GM19438 (cell line): ENCODE data around the gene C1orf146.
"Not testable (repeated sequence)": the region's sequence is repeated elsewhere in the genome, so short reads cannot be mapped to it uniquely, and the experiment has no call there.

ENCODE experiments used
- ATAC-seq: cut with Tn5 transposase; IDR thresholded peaks from one replicate; pipeline ENCODE4 v1.9.1; 2021; ENCODE audit warnings: low read depth; ENCODE audit not compliant: unreplicated experiment

C1orf146 gene

DNA sequence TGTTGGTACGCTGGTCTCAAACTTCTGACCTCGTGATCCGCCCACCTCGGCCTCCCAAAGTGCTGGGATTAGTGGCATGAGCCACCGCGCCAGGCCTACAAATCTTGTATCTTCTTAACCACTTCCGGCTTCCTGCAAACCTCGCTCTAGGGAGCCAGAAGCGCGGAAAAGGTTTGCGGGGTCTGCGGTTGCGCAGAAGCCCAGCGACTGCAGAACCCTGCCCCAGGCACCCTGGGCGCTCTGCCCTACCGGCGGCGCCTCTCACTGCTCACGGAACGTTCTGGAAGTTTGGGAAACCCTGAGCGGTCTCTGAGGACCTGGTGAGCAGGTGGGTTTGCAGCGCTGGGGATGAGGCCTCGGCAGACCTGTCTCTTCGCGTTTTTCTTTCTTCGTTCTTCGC lies at the start of gene C1orf146:
C1orf146 (plus strand) TSS at position 195 of the 400 bp plus-strand sequence. CDS start 13,506 bp downstream, outside the sequence.
- no peak for ATAC-seq

GRCh38 chr1:92168657-92169056 lies 49.1 kb upstream of the C1orf146 start:
- ATAC-seq = no peak

DNA sequence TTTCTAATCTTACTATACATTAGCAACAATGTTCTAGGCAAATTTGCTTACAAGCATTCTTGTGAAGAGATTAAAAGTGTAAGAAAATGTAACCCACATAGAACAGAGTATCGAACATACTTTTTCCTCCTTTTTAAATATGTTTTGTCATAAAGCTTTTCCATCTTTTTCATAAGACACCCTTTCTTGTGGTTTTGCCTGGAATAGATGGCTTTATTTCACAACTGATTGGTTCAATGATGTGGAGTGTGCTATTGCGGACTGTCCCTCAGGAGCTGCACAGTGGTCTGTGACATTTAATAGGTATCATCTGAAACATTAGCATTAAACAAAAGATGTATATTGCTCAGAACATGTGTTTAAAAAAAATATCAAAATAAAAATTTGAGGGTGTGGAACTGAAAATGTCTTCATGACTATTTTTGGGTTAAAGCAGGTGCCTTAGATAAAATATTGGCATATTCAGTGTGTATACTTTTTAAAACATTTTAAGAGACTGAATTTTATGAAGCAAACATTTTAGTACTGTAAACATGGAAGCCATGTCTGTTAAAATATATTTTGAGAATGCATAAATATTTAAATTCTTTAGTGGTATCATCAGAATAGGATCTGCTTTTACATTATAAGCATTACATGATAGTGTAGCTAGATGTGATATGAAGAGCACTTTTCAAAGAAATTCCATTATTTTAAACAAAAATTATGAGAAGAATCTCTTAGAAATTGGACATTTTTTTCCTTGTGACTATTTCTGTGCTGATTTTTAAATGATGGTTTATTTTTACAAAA lies 48.3 kb upstream of the C1orf146 start:
- ATAC-seq = no peak

DNA sequence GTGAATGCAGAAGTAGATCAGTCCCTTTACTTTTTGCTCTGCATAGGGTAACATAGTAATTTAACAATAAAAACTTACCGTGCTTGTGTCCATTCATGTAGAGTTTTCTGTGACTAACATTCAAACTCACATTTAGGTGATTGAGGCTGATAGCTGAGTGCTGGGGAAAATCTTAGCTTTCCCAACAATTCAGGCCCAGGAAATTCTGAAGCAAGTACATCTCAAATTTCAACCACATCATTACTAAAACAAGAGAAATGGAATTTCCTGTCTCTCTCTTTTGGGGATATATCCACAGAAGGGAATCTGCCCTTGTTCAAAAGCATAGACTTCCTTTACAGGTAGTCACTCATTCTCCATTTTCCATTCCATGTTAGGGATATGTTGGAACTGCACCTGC lies 33.1 kb upstream of the C1orf146 start:
- no peak for ATAC-seq

- ATAC-seq = no peak
These were observed 31.6 kb upstream of the C1orf146 start for GRCh38 chr1:92186081-92186480.

GRCh38 chr1:92188436-92189255 lies 29.1 kb upstream of the C1orf146 start:
- no peak for ATAC-seq

GRCh38 chr1:92191726-92192125 lies 26.0 kb upstream of the C1orf146 start:
- no peak for ATAC-seq

DNA sequence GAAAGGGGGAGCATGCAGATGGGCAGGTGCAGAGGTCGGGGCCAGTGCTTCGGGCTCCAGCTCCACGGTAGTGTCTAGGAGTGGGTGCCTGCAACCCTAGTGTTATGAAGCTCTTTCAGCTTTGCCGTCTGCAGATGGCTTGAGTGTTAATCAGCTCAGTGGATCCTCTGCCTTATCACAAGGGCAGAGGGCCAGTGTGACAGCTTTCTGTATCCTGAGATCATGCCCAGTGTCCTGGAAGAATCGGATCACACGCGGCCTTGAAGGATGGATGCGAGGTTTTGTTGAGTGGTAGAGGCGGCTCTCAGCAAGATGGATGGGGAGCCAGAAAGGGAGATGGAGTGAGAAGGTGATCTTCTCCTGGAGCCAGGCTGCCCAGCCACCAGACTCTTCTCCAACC lies 25.5 kb upstream of the C1orf146 start:
- ATAC-seq = no peak

GRCh38 chr1:92194511-92194910 lies 23.2 kb upstream of the C1orf146 start:
- ATAC-seq = no peak

DNA sequence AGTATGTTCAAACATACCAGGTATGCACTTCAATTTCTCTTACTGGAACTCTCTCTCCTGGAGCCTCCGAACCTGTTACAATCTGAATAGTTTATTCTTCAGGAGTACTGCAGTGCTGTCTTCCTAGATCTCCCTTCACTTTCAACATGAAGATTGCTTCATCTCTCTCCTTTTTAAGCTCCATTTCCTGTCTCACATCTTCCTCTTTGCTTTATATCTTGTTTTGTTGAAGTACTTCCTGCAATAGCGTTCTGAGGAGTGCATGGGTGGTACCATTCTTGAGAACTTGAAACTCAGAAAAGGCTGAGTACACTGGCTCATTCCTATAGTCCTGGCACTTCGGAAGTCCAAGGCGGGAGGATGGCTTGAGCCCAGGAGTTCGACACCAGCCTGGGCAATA lies 15.7 kb upstream of the C1orf146 start:
- no peak for ATAC-seq

GRCh38 chr1:92203105-92203504 lies 14.6 kb upstream of the C1orf146 start:
- ATAC-seq = no peak

GRCh38 chr1:92210701-92211100 lies 7.0 kb upstream of the C1orf146 start:
- ATAC-seq = no peak

- ATAC-seq = no peak
These were observed 6.5 kb upstream of the C1orf146 start for GRCh38 chr1:92211166-92211565.

DNA sequence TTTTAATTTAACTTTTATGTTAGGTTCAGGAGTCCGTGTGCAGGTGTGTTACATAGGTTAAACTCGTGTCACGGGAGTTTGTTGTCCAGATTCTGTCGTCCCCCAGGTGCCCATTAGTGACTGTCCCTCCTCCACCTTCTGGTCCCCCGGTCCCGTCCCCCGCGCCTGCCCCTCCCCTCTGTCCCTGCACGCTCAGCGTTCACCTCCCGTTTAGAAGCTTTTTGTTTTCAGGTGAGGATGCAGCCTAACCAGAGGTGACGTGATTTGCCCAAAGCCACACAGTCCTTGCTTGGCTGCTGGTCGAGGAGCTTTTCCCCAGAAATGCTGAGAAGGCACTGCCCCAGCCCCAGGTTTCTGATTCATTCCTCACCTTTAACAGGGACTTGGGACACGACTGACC lies 844 bp downstream of the C1orf146 start:
- ATAC-seq = no peak

DNA sequence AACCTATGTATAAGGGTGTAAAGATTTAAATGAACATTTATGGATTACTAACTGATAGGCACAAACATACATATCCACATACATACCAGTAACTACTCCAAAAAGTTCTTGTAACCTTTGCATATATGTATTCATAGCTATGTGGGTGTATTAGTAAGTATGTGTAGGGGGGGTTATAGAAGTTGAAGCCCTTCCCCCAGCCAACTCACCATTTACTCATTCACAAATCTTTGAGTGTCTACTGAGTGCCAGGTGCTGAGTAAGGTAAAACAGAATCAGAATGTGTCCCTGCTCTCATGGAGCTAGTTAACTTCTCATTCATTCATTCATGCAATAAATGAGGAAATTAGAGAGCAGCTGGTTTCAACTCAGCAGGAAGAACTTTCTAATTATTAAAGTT lies 1.3 kb downstream of the C1orf146 start:
- no peak for ATAC-seq

DNA sequence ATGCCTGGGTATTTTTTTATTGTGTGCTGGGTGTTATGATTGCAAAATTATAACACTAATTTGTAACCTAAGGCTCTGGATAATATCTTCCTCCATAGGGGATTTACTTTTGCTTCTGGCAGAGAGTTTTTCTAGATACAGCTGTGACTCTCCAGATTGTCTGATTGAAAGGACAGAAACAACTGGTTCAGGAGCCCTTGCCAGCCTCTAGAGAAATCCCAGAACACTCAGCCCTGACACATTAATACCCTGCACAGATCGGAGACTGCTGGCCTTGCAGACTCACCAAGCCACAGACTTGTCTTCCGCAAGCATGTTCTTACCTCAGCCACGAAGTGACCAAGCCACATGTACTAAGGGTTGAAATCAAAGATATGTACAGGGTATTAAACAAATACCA lies 10.7 kb downstream of the C1orf146 start:
- ATAC-seq = no peak

GRCh38 chr1:92230736-92231135 lies 13.0 kb downstream of the C1orf146 start:
- ATAC-seq = no peak

- ATAC-seq = no peak
These were observed 22.3 kb downstream of the C1orf146 start for GRCh38 chr1:92240034-92240433.

DNA sequence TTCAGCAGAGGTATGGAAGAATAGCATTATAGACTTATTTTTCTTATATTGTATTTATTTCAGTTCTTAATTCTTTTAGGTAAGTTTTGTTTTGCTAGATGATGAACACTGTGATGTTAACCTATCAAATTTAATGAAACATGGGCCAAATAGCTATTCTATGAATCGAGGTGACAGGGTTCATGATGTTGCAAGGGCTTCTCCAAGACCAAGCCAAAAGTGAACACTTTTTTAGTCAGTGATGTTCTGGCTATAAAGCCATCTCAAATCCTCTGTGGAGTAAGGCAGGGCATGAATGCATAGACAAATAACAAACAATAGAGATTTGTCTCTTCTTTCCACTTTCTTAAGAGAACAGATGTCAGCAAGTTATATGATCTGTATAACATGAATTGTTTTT lies 26.7 kb downstream of the C1orf146 start:
- ATAC-seq = no peak

GRCh38 chr1:92254714-92255113 lies 37.0 kb downstream of the C1orf146 start:
- not testable (repeated sequence) for ATAC-seq

GRCh38 chr1:92259350-92259749 lies 41.6 kb downstream of the C1orf146 start:
- ATAC-seq = no peak

GRCh38 chr1:92262516-92262915 lies 44.8 kb downstream of the C1orf146 start:
- ATAC-seq = no peak
